ENCODE measurements around the gene ABHD14A. TPM values are rescaled to one million over a fixed set of nuclear protein-coding genes. Genes with fewer than 3 reads are reported as not detected.

ABHD14A gene
- total and polyA plus RNA-seq, 5 donors = 19.9 to 43.3 (median 23.9) TPM

DNA sequence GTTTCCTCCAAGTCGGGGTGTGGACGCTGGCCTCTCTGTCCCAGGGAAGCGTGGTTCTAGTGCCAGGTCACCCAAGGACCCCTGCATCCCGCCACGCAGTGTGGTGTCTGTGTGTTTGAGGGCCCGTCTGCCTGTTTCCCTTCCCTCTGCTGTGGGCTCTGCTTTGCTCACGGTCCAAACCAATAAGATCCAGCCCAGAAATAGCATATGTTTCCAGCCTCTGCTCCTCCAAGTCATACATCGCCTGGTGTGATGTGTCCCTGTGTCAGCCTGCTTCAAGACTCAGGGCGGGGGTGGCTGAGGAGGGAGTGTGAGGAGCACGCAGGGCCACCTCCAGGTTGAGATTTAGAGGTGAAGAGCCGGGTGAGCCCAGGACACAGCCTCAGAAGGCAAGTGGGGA lies 42.7 kb downstream of the ABHD14A start:
- ATAC-seq (peak in 1 of 2 donors; percentile 4), DNase-seq (peak in 1 of 3 donors; percentile 55)
- peaks cover 50% of the 10 kb centered on the region for H3K4me1 ChIP-seq (ENCODE audit: control insufficient read depth, insufficient read depth, low read length)
- peak overlapping the region; percentile 26 for H3K27ac ChIP-seq (ENCODE audit: low read length)
- H3K9me3 ChIP-seq (ENCODE audit: control insufficient read depth, low read length) = no peaks in the 10 kb centered on the region
- no peaks in the 10 kb centered on the region for H3K27me3 ChIP-seq (ENCODE audit: control insufficient read depth, insufficient read depth)
- WGBS = 47% methylated on average over 11 of the region's 11 CpGs
- H3K4me3 ChIP-seq (ENCODE audit: low read length) = no peak overlapping the region
- intact Hi-C loops (cut with DNase I) = loop anchor here in 1 of 4 donors (5.0 kb wide), 1 partner anchor 35 kb away; no protein-coding TSS in a partner anchor

DNA sequence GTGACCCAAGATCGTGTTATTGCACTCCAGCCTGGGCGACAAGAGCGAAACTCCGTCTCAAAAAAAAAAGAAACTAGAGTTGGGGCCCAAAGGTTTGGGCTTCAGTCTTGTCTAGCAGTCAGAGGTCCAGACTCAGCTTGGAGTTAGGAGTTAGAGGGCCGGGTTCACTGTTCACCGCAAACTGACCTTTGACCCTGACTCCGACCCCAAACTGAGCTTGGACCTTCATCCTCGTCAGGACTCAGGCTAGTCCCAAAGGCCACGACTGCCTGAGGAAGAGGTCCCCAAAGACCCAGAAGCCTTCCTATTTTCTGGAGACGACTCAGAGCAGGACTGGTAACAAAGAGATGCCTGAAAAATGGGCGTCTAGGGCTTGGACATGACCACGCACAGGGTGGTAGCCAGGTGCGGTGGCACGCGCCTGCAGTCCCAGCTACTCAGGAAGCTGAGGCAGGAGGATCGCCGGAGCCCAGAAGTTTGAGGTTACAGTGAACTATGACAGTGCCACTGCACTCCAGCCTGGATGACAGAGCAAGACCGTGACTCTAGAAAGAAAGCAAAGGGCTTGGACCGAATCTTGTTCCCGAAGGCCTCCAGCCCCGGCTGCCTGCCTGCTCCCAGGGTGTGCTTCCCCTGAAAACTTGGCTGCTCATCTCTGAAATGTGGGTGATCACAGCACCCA lies 43.6 kb downstream of the ABHD14A start:
- H3K9me3 ChIP-seq (ENCODE audit: control insufficient read depth, low read length) = no peaks in the 10 kb centered on the region
- intact Hi-C loops (cut with DNase I) = loop anchor here in 1 of 4 donors (5.0 kb wide), 1 partner anchor 34 kb away; no protein-coding TSS in a partner anchor
- H3K4me1 ChIP-seq (ENCODE audit: control insufficient read depth, insufficient read depth, low read length) = peaks cover 52% of the 10 kb centered on the region
- ATAC-seq (no peak), DNase-seq (peak in 1 of 3 donors; percentile 28)
- no peak overlapping the region for H3K4me3 ChIP-seq (ENCODE audit: low read length)
- H3K27me3 ChIP-seq (ENCODE audit: control insufficient read depth, insufficient read depth) = no peaks in the 10 kb centered on the region
- peak overlapping the region; percentile 98 for H3K27ac ChIP-seq (ENCODE audit: low read length)
- 87% methylated on average over 21 of the region's 21 CpGs for WGBS

DNA sequence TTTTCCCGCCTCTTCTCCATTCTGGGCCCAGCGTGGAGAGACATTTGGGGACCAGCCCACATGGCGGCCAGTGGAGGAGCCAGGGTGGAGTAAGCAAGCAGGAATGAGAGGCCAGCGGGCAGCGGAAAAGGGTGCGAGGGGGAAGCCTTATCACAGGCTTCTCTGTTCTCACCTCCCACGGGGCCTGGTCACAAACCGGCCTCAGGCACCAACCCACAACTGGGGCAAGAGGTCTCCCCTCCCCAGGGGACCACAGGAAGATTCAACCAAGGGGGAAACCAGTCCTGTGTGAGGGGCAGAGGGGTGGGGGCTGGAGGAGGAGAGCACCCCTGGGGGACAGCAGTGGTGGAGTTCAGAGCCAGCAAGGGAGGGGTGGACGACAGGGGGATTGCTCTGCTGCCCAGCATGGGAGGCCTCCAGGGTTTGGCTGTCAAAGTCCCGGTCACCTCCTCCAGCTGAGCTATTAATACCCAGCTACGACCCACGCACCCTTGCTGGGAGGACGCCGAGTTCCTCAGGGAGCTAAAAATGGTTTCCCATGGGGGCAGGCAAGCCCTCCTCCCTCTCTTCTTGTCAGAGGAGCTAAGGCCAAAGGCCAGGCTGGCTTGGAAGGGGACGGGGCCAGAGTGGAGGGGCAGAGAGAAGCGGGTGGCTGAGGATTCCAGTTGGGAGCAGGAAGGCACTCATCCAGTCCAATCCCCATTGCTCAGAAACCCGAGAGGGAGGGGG lies 44.7 kb downstream of the ABHD14A start:
- intact Hi-C loops (cut with DNase I) = loop anchor here in 1 of 4 donors (5.0 kb wide), 1 partner anchor 33 kb away; no protein-coding TSS in a partner anchor
- peak; percentile 83 to 93 (median 89) for DNase-seq

DNA sequence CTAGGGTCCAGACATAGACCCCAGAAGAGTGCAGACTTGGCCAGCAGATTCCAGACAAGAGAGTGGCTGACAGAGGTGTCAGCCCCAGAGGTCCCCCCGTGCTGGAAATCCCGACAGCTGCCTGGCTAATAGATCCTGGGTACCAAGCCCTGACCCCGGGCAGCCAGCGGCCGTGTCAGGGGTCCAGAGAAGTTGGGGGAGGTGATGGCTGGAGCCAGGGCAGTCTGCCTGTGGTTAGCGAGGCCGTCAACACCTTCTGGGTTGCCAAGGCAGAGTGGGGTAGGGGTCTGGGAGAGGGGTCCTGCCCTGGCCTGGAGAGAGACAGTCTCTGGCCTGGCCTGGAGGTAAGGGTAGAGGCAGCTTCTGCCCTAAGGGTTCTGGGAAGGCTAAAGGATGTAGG lies 45.9 kb downstream of the ABHD14A start:
- intact Hi-C loops (cut with DNase I) = no loop called here
- H3K27me3 ChIP-seq (ENCODE audit: control insufficient read depth, insufficient read depth) = no peaks in the 10 kb centered on the region
- H3K9me3 ChIP-seq (ENCODE audit: control insufficient read depth, low read length) = no peaks in the 10 kb centered on the region
- ATAC-seq (no peak), DNase-seq (peak in 1 of 3 donors; percentile 57)
- H3K4me1 ChIP-seq (ENCODE audit: control insufficient read depth, insufficient read depth, low read length) = peaks cover 59% of the 10 kb centered on the region
- peak overlapping the region; percentile 98 for H3K27ac ChIP-seq (ENCODE audit: low read length)
- H3K4me3 ChIP-seq (ENCODE audit: low read length) = no peak overlapping the region
- WGBS = 72% methylated on average over 7 of the region's 7 CpGs

More for the DNA sequence above, 44.7 kb downstream of the ABHD14A start:
- Histone ChIP-seq H3K27me3 (ENCODE audit: control insufficient read depth, insufficient read depth) (no peaks in the 10 kb centered on the region), H3K9me3 (ENCODE audit: control insufficient read depth, low read length) (no peaks in the 10 kb centered on the region), H3K4me3 (ENCODE audit: low read length) (no peak overlapping the region), H3K27ac (ENCODE audit: low read length) (peak overlapping the region; percentile 98), H3K4me1 (ENCODE audit: control insufficient read depth, insufficient read depth, low read length) (peaks cover 55% of the 10 kb centered on the region)
- ATAC-seq = peak; percentile 74 to 75
- 17% methylated on average over 17 of the region's 17 CpGs for WGBS

DNA sequence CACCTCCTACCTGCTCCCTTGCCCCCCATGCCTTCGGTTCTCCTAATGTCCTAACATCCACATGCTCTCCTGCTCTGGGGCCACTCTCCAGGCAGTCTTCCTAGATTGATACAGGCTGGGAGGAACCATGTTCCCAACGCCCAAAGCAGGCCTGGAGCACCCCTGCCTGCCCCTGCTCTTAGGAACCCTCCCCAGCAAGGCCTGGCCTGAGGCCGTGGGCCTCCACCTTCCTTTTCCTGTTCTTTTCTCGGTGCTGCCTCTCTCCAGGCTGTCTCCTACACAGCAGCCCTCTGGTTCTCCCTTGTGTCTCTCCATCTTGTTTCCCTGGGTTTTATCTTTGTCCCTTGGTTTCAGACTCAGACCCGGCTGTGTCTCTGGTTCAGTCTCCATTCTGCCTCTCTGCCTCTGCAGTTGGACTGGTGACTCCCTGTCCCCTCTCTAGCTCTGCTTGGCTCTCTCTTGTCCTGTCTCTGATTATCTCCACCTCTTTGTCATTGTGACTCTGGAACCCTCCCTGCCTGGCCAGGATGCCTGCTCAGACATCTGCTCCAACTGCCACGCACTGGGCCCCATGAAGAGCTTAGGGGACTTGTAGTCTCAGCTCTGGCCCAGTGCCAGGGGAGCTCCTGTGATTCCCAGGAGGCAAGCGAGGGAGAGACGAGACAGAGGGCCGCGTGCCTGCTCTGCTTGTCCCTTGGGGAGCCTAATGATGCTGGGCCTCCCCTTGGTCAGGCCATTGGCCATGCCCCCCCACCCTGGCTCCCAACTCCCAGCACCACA lies 46.8 kb downstream of the ABHD14A start:
- Histone ChIP-seq H3K4me3 (ENCODE audit: low read length) (no peak overlapping the region), H3K27ac (ENCODE audit: low read length) (peak overlapping the region; percentile 98), H3K27me3 (ENCODE audit: control insufficient read depth, insufficient read depth) (no peaks in the 10 kb centered on the region), H3K9me3 (ENCODE audit: control insufficient read depth, low read length) (no peaks in the 10 kb centered on the region), H3K4me1 (ENCODE audit: control insufficient read depth, insufficient read depth, low read length) (peaks cover 61% of the 10 kb centered on the region)
- peak in 1 of 2 donors; percentile 8 for ATAC-seq
- intact Hi-C loops (cut with DNase I) = no loop called here
- peak; percentile 66 to 86 (median 86) for DNase-seq
- WGBS = 43% methylated on average over 10 of the region's 10 CpGs

DNA sequence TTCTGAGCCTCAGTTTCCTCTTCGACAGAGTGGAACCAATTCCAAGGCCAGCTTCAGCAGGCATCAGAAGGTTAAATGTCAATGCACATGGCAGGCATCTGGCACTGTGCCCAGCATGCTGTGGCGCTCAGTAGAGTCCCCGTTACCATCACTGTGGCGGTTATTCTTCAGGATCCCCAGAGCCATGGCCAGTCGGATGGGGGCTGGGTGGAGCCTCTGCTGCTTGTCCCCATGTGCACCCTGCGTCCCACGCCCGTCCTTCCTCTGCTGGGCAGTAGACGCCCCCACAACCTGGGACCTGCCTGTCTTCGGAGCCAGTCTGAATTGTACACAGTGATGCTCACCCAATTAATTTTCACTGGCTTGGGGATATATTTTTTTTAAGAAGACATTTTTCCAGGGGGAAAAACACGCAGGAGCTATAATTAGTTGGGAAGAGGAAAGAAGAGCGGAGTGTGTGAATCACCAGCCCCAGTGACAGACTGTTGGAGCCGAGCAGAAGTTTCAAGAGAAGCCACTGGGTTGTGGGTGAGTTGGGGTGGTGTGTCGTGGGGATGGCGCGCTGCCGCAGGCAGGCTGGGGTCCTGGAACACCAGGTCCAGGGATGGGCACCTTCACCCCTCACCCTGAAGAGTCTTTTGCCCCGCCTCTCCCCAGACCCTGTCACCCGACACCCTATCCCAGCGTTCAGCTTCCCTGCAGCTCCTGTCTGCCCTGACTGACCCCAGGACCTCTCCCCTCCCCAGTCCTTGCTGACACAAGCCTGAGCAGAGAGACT lies 47.6 kb downstream of the ABHD14A start:
- peak; percentile 62 to 85 (median 82) for DNase-seq
- WGBS = 42% methylated on average over 20 of the region's 20 CpGs
- Histone ChIP-seq H3K4me1 (ENCODE audit: control insufficient read depth, insufficient read depth, low read length) (peaks cover 59% of the 10 kb centered on the region), H3K9me3 (ENCODE audit: control insufficient read depth, low read length) (no peaks in the 10 kb centered on the region), H3K4me3 (ENCODE audit: low read length) (peak overlapping the region; percentile 17), H3K27ac (ENCODE audit: low read length) (peak overlapping the region; percentile 98), H3K27me3 (ENCODE audit: control insufficient read depth, insufficient read depth) (no peaks in the 10 kb centered on the region)
- ATAC-seq = peak; percentile 15 to 34
- intact Hi-C loops (cut with DNase I) = no loop called here

DNA sequence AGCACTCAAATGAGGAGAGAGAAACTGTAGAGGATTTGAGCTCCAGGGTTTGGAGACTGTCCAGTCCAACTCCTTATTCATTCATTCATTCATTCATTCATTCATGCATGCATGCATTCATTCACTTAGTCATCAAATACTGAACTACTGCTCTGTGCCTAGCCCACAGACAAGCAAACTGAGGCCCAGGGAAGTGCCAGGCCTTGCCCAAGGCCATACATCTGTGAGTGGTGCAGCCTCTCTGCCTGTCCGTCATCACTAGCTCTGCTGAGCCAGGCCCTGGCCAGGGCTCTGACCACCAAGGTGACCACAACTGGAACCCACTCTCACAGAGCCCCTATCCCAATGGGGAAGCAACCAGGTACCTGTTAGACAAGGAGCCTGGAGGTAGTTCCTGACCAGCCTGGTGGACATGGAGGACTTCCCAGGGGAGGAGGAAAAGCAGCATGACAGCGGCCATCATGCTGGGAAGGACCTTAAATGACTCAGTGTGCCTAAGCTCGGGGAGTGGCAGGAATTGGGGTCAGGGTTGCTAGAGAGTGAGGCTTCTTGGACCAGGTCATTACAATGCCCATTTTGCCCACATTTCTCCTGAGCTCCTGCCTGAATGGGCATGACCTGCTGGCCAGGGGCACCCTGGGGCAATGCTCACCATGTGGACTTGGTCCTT lies 48.4 kb downstream of the ABHD14A start:
- Histone ChIP-seq H3K27me3 (ENCODE audit: control insufficient read depth, insufficient read depth) (no peaks in the 10 kb centered on the region), H3K4me3 (ENCODE audit: low read length) (peak overlapping the region; percentile 21), H3K9me3 (ENCODE audit: control insufficient read depth, low read length) (no peaks in the 10 kb centered on the region), H3K27ac (ENCODE audit: low read length) (peak overlapping the region; percentile 98), H3K4me1 (ENCODE audit: control insufficient read depth, insufficient read depth, low read length) (peaks cover 59% of the 10 kb centered on the region)
- no peak for ATAC-seq
- WGBS = 81% methylated on average over 3 of the region's 3 CpGs
- DNase-seq = peak in 1 of 3 donors; percentile 32
- intact Hi-C loops (cut with DNase I) = no loop called here

DNA sequence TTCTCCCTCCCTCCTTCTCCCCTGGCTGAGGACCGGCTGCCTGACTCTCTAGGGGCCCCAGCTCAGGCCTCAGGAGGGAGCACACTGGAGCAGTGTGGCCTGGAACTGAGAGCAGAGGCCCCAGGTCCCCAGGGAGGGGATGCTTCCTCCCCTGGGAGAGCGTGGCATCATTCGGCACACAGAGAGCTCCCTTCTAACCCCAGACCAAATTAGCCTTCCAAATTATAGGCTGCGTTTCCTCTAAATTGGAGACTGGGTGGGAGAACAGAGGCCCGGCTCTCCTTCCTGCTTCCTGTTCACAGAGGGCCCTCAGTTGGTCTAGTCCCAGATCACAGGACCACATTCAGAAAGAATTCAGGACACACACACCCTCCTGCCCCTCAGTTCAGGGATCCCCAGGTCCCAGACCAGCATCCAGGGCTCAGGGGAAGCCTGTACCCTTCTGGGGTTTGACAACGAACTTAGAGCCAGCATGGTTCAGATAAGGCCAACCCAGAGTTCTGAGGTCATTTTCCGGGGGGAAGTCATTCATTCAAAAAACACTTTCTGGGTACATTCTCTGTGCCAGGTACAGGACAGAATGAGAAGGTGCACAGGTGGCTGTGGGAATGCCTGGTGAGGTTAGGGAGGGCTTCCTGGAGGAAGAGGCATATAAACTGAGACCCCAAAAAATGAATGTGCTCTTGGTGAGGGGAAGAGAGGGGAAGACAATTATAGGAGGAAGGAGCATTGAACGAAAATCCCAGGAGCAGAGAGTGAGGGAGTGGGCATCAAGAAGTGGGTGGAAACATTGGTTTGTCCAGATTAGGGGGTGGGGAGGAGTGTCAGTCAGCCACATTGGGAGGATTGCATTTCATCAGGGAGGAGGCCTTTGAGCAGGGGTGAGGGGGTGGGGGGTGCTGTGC lies 49.2 kb downstream of the ABHD14A start:
- H3K4me1 ChIP-seq (ENCODE audit: control insufficient read depth, insufficient read depth, low read length) = peaks cover 53% of the 10 kb centered on the region
- WGBS = 42% methylated on average over 8 of the region's 8 CpGs
- H3K27ac ChIP-seq (ENCODE audit: low read length) = peak overlapping the region; percentile 98
- no peaks in the 10 kb centered on the region for H3K27me3 ChIP-seq (ENCODE audit: control insufficient read depth, insufficient read depth)
- peak overlapping the region; percentile 21 for H3K4me3 ChIP-seq (ENCODE audit: low read length)
- intact Hi-C loops (cut with DNase I) = no loop called here
- DNase-seq (peak in 1 of 3 donors; percentile 43), ATAC-seq (no peak)
- H3K9me3 ChIP-seq (ENCODE audit: control insufficient read depth, low read length) = no peaks in the 10 kb centered on the region

DNA sequence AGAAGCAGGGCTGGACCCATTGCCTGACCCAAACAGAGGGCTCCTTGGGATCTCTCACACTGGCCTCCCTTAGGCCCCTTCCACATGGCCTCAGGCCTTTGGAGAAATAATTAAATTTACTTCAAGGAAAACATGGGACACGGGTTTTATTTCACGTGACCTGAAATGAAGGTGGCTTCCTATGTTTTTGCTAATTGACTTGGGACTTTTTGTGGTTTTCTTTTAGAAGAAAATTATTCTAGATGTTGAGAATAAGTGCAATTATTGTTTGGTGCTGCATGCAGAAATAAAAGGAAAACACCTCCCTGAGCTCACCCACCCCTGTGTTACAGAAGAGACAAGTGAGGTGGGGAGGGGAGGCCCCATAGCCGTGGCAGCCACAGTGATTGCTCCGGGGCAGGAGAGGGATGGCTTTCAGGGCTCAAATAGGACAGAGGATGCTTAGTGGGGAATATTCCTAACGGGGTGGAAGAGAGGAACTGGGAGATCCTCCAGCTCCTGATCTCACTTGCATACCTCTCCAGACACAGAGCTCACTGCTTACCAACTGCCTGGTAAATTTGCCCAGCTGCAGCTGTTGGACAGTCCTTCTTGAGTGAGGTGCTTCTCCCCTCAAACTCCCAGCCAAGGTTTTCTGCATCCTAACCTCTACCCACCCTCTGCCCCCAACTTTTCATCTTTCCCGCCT lies 50.0 kb downstream of the ABHD14A start:
- Histone ChIP-seq H3K4me1 (ENCODE audit: control insufficient read depth, insufficient read depth, low read length) (peaks cover 47% of the 10 kb centered on the region), H3K9me3 (ENCODE audit: control insufficient read depth, low read length) (no peaks in the 10 kb centered on the region), H3K4me3 (ENCODE audit: low read length) (no peak overlapping the region), H3K27me3 (ENCODE audit: control insufficient read depth, insufficient read depth) (no peaks in the 10 kb centered on the region), H3K27ac (ENCODE audit: low read length) (peak overlapping the region; percentile 98)
- 70% methylated on average over 6 of the region's 6 CpGs for WGBS
- ATAC-seq = peak in 1 of 2 donors; percentile 2
- intact Hi-C loops (cut with DNase I) = no loop called here
- DNase-seq = peak in 1 of 3 donors; percentile 13

Measured in right cardiac atrium (tissue), 5 donors.